BJ (cell line): Measurements from ENCODE around the gene CCR9. TPM values are rescaled to one million over a fixed set of nuclear protein-coding genes. Genes with fewer than 3 reads are reported as not detected.

ENCODE experiments used
- CTCF ChIA-PET: fragments of 350-600 bp; formaldehyde crosslinking; extraction: SDS; loops from one replicate; lab custom pipeline; 2021; ENCODE audit warnings: antibody characterized with exemption, inconsistent platforms; lab: Yijun Ruan, JAX
- POLR2A ChIA-PET: fragments of 300-600 bp; sonication (Branson Sonifier 250); formaldehyde crosslinking; extraction: SDS; loops from one replicate; lab custom pipeline; 2021; ENCODE audit warnings: antibody characterized with exemption; lab: Charles Lee
- DNase-seq: peaks from one replicate; pipeline ENCODE4 v3.0.0-alpha.2; 2011; ENCODE audit warnings: low read depth
- H3K27me3 ChIP-seq: 2 replicates; pipeline ENCODE4 v1.6.0; 2011; ENCODE audit warnings: low read length; ENCODE audit not compliant: control insufficient read depth, insufficient read depth
- H3K36me3 ChIP-seq: 2 replicates; pipeline ENCODE4 v1.5.1; 2011; ENCODE audit warnings: low read length; ENCODE audit not compliant: control insufficient read depth, insufficient read depth
- H3K4me3 ChIP-seq: 2 replicates; pipeline ENCODE4 v1.5.1; 2011; ENCODE audit warnings: low read depth, mild to moderate bottlenecking, control low read depth, low read length
- polyA plus RNA-seq: library from polyadenylated mRNA; depleted of rRNA; stranded (reverse); fragments of >200 nt; gene quantifications from 2 replicates; pipeline ENCODE4 v1.2.3, GENCODE V29; 2011
- TF ChIP-seq, protein P1 (sequence below): IDR thresholded peaks from 2 replicates; pipeline ENCODE4 v1.5.1; 2011; ENCODE audit warnings: low read depth, mild to moderate bottlenecking, control low read depth, inconsistent platforms, low read length, moderate library complexity; ENCODE audit not compliant: insufficient read depth

CCR9 gene
- polyA plus RNA-seq, 1 experiment: not detected

GRCh38 chr3:45858809-45859543 is 27.4 kb upstream of the CCR9 start:
- POLR2A ChIA-PET: no interaction called here
- TF ChIP-seq, protein P1, sequence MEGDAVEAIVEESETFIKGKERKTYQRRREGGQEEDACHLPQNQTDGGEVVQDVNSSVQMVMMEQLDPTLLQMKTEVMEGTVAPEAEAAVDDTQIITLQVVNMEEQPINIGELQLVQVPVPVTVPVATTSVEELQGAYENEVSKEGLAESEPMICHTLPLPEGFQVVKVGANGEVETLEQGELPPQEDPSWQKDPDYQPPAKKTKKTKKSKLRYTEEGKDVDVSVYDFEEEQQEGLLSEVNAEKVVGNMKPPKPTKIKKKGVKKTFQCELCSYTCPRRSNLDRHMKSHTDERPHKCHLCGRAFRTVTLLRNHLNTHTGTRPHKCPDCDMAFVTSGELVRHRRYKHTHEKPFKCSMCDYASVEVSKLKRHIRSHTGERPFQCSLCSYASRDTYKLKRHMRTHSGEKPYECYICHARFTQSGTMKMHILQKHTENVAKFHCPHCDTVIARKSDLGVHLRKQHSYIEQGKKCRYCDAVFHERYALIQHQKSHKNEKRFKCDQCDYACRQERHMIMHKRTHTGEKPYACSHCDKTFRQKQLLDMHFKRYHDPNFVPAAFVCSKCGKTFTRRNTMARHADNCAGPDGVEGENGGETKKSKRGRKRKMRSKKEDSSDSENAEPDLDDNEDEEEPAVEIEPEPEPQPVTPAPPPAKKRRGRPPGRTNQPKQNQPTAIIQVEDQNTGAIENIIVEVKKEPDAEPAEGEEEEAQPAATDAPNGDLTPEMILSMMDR: no peak
- peaks cover 6% of the 10 kb centered on the region for H3K27me3 ChIP-seq
- no peaks in the 10 kb centered on the region for H3K36me3 ChIP-seq
- CTCF ChIA-PET: no interaction called here
- no peak overlapping the region for H3K4me3 ChIP-seq
- no peak for DNase-seq

- H3K4me3 ChIP-seq: no peak overlapping the region
- CTCF ChIA-PET: no interaction called here
- TF ChIP-seq, protein P1: no peak
- H3K36me3 ChIP-seq: no peaks in the 10 kb centered on the region
- peaks cover 10% of the 10 kb centered on the region for H3K27me3 ChIP-seq
- DNase-seq: no peak
- POLR2A ChIA-PET: no interaction called here
Measured at GRCh38 chr3:45860481-45860880, 25.9 kb upstream of the CCR9 start.

- no peak overlapping the region for H3K4me3 ChIP-seq
- H3K27me3 ChIP-seq: peaks cover 10% of the 10 kb centered on the region
- DNase-seq: no peak
- ChIA-PET CTCF (interaction anchor here (0.8 kb wide), 1 partner anchor 11 kb away, joined by 3 read pairs; no protein-coding TSS in a partner anchor), POLR2A (no interaction called here)
- no peaks in the 10 kb centered on the region for H3K36me3 ChIP-seq
- TF ChIP-seq, protein P1: no peak
Measured at GRCh38 chr3:45861043-45861719, 25.2 kb upstream of the CCR9 start.

DNA sequence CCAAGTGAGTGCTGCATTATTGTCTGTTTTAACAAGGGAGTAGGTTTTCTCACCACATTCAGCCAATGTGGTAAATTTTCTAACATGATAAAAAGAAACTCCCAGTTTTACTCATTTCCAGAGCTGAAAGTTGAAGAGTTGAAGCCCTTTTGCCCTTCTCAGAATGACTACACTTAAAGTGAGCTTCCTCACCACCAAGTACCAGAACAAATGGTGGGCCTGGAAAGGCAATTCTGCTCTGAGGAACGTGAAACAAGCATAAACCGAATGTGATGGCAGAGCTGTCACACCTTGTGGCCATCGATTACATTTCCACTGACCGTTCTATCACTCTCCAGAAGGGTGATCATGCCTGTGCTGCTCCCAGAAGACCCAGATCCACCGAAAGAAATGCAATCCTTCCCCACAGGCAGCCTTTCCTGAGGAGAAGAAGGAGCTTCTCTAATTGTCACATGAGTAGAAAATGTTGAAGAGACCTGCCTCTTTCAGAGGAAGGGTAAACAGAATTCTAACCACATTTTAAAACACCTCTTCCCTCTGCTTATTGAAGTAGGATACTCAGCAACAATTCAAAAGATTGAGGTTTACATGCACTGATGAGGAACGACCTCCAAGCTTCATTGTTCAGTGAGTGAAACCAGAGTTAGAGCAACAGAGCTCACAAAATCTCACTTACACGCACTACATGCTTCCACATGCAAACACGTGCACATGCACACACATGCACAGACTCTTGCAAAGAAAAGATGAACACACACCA is 21.4 kb upstream of the CCR9 start:
- Histone ChIP-seq H3K4me3 (no peak overlapping the region), H3K27me3 (peaks cover 11% of the 10 kb centered on the region), H3K36me3 (no peaks in the 10 kb centered on the region)
- ChIA-PET POLR2A (no interaction called here), CTCF (interaction anchor here (1.0 kb wide), 1 partner anchor 8 kb away, joined by 3 read pairs; no protein-coding TSS in a partner anchor)
- TF ChIP-seq, protein P1: no peak
- no peak for DNase-seq

DNA sequence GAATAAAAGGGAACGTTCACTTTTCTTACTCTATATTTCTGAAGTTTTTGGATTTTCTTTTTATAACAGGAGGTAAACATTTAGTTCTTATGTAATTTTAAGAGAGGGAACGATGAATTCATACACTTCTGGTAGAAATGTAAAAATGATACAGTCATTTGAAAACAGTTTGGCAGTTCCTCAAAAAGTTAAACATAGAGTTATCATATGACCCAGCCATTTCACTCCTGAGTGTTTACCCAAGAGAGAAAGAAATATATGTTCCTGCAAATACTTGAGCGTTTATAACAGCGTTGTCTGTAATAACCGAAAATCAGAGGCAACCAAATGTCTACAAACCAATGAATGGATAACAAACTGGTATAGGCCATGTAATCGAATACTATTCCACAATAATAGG is 20.8 kb upstream of the CCR9 start:
- ChIA-PET CTCF (interaction anchor here (1.0 kb wide), 1 partner anchor 8 kb away, joined by 3 read pairs; no protein-coding TSS in a partner anchor), POLR2A (no interaction called here)
- no peak overlapping the region for H3K4me3 ChIP-seq
- no peak for DNase-seq
- TF ChIP-seq, protein P1: no peak
- H3K27me3 ChIP-seq: peaks cover 11% of the 10 kb centered on the region
- H3K36me3 ChIP-seq: no peaks in the 10 kb centered on the region
